ENCODE results near the gene CYP4F3. TPM values are rescaled to one million over a fixed set of nuclear protein-coding genes. Genes with fewer than 3 reads are reported as not detected.
"Not testable (repeated sequence)": the region's sequence is repeated elsewhere in the genome, so short reads cannot be mapped to it uniquely, and the experiment has no call there.

CYP4F3 gene
- total RNA-seq, 1 experiment from 2014 or later: not detected

GRCh38 chr19:15649526-15649925, 8.8 kb downstream of the CYP4F3 start:
- no peak for DNase-seq
- H3K27ac ChIP-seq (ENCODE audit: low read length): no peak overlapping the region
- no peaks in the 10 kb centered on the region for H3K9me3 ChIP-seq (ENCODE audit: low read length)
- H3K36me3 ChIP-seq (ENCODE audit: insufficient read depth, low read length): no peaks in the 10 kb centered on the region
- H3K4me1 ChIP-seq (ENCODE audit: low read length): no peaks in the 10 kb centered on the region
- H3K9me2 ChIP-seq (replicated peaks; ENCODE audit: insufficient read depth, low read length): no peaks in the 10 kb centered on the region
- no peak overlapping the region for H3K9ac ChIP-seq (ENCODE audit: low read length)
- H2AFZ ChIP-seq (ENCODE audit: low read length): no peak overlapping the region
- no peak overlapping the region for H3K4me3 ChIP-seq (ENCODE audit: low read length)
- no peak overlapping the region for H3K4me2 ChIP-seq (ENCODE audit: low read depth, low read length, poor library complexity, severe bottlenecking)
- H3K79me2 ChIP-seq (ENCODE audit: low read length): no peaks in the 10 kb centered on the region
- no peaks in the 10 kb centered on the region for H3K27me3 ChIP-seq (ENCODE audit: low read length)
- no peaks in the 10 kb centered on the region for H4K20me1 ChIP-seq (ENCODE audit: insufficient read depth, low read depth, low read length)

- not testable (repeated sequence) for H3K9me2 ChIP-seq (replicated peaks; ENCODE audit: insufficient read depth, low read length); H3K27ac ChIP-seq (ENCODE audit: low read length); H4K20me1 ChIP-seq (ENCODE audit: insufficient read depth, low read depth, low read length); H3K9ac ChIP-seq (ENCODE audit: low read length); H2AFZ ChIP-seq (ENCODE audit: low read length); H3K36me3 ChIP-seq (ENCODE audit: insufficient read depth, low read length); H3K9me3 ChIP-seq (ENCODE audit: low read length); H3K27me3 ChIP-seq (ENCODE audit: low read length); H3K4me2 ChIP-seq (ENCODE audit: low read depth, low read length, poor library complexity, severe bottlenecking); DNase-seq; H3K4me1 ChIP-seq (ENCODE audit: low read length); H3K79me2 ChIP-seq (ENCODE audit: low read length); H3K4me3 ChIP-seq (ENCODE audit: low read length)
These were observed 9.4 kb downstream of the CYP4F3 start for GRCh38 chr19:15650123-15650522.

GRCh38 chr19:15651791-15652190, 11.1 kb downstream of the CYP4F3 start:
- H3K36me3 ChIP-seq (ENCODE audit: insufficient read depth, low read length): no peaks in the 10 kb centered on the region
- H3K79me2 ChIP-seq (ENCODE audit: low read length): no peaks in the 10 kb centered on the region
- no peak overlapping the region for H3K27ac ChIP-seq (ENCODE audit: low read length)
- no peaks in the 10 kb centered on the region for H3K27me3 ChIP-seq (ENCODE audit: low read length)
- no peak overlapping the region for H3K9ac ChIP-seq (ENCODE audit: low read length)
- H3K4me1 ChIP-seq (ENCODE audit: low read length): no peaks in the 10 kb centered on the region
- H3K9me3 ChIP-seq (ENCODE audit: low read length): no peaks in the 10 kb centered on the region
- H2AFZ ChIP-seq (ENCODE audit: low read length): no peak overlapping the region
- no peak for DNase-seq
- no peaks in the 10 kb centered on the region for H3K9me2 ChIP-seq (replicated peaks; ENCODE audit: insufficient read depth, low read length)
- H4K20me1 ChIP-seq (ENCODE audit: insufficient read depth, low read depth, low read length): no peaks in the 10 kb centered on the region
- H3K4me3 ChIP-seq (ENCODE audit: low read length): no peak overlapping the region
- no peak overlapping the region for H3K4me2 ChIP-seq (ENCODE audit: low read depth, low read length, poor library complexity, severe bottlenecking)

- no peaks in the 10 kb centered on the region for H3K79me2 ChIP-seq (ENCODE audit: low read length)
- no peak overlapping the region for H3K27ac ChIP-seq (ENCODE audit: low read length)
- H3K4me1 ChIP-seq (ENCODE audit: low read length): no peaks in the 10 kb centered on the region
- H4K20me1 ChIP-seq (ENCODE audit: insufficient read depth, low read depth, low read length): no peaks in the 10 kb centered on the region
- H3K36me3 ChIP-seq (ENCODE audit: insufficient read depth, low read length): no peaks in the 10 kb centered on the region
- no peak for DNase-seq
- H3K27me3 ChIP-seq (ENCODE audit: low read length): no peaks in the 10 kb centered on the region
- H3K4me3 ChIP-seq (ENCODE audit: low read length): no peak overlapping the region
- no peaks in the 10 kb centered on the region for H3K9me2 ChIP-seq (replicated peaks; ENCODE audit: insufficient read depth, low read length)
- H3K9ac ChIP-seq (ENCODE audit: low read length): no peak overlapping the region
- no peak overlapping the region for H2AFZ ChIP-seq (ENCODE audit: low read length)
- no peak overlapping the region for H3K4me2 ChIP-seq (ENCODE audit: low read depth, low read length, poor library complexity, severe bottlenecking)
- no peaks in the 10 kb centered on the region for H3K9me3 ChIP-seq (ENCODE audit: low read length)
These were observed 12.0 kb downstream of the CYP4F3 start for GRCh38 chr19:15652559-15653278.

- H3K27me3 ChIP-seq (ENCODE audit: low read length): no peaks in the 10 kb centered on the region
- no peaks in the 10 kb centered on the region for H4K20me1 ChIP-seq (ENCODE audit: insufficient read depth, low read depth, low read length)
- H3K4me2 ChIP-seq (ENCODE audit: low read depth, low read length, poor library complexity, severe bottlenecking): no peak overlapping the region
- no peak overlapping the region for H2AFZ ChIP-seq (ENCODE audit: low read length)
- H3K27ac ChIP-seq (ENCODE audit: low read length): no peak overlapping the region
- H3K9me3 ChIP-seq (ENCODE audit: low read length): no peaks in the 10 kb centered on the region
- DNase-seq: no peak
- H3K9ac ChIP-seq (ENCODE audit: low read length): no peak overlapping the region
- H3K79me2 ChIP-seq (ENCODE audit: low read length): no peaks in the 10 kb centered on the region
- no peaks in the 10 kb centered on the region for H3K36me3 ChIP-seq (ENCODE audit: insufficient read depth, low read length)
- no peak overlapping the region for H3K4me3 ChIP-seq (ENCODE audit: low read length)
- no peaks in the 10 kb centered on the region for H3K9me2 ChIP-seq (replicated peaks; ENCODE audit: insufficient read depth, low read length)
- no peaks in the 10 kb centered on the region for H3K4me1 ChIP-seq (ENCODE audit: low read length)
These were observed 15.8 kb downstream of the CYP4F3 start for GRCh38 chr19:15656467-15656866.

GRCh38 chr19:15663247-15663646, 22.6 kb downstream of the CYP4F3 start:
- Histone ChIP-seq H3K9me2 (replicated peaks; ENCODE audit: insufficient read depth, low read length) (no peaks in the 10 kb centered on the region), H3K27me3 (ENCODE audit: low read length) (no peaks in the 10 kb centered on the region), H3K4me1 (ENCODE audit: low read length) (no peaks in the 10 kb centered on the region), H3K9ac (ENCODE audit: low read length) (no peak overlapping the region), H3K4me2 (ENCODE audit: low read depth, low read length, poor library complexity, severe bottlenecking) (no peak overlapping the region), H3K36me3 (ENCODE audit: insufficient read depth, low read length) (no peaks in the 10 kb centered on the region), H3K79me2 (ENCODE audit: low read length) (no peaks in the 10 kb centered on the region), H4K20me1 (ENCODE audit: insufficient read depth, low read depth, low read length) (no peaks in the 10 kb centered on the region), H3K4me3 (ENCODE audit: low read length) (no peak overlapping the region), H3K27ac (ENCODE audit: low read length) (no peak overlapping the region), H3K9me3 (ENCODE audit: low read length) (no peaks in the 10 kb centered on the region), H2AFZ (ENCODE audit: low read length) (no peak overlapping the region)
- DNase-seq: no peak

- no peaks in the 10 kb centered on the region for H4K20me1 ChIP-seq (ENCODE audit: insufficient read depth, low read depth, low read length)
- H3K79me2 ChIP-seq (ENCODE audit: low read length): no peaks in the 10 kb centered on the region
- H3K9me2 ChIP-seq (replicated peaks; ENCODE audit: insufficient read depth, low read length): no peaks in the 10 kb centered on the region
- no peaks in the 10 kb centered on the region for H3K36me3 ChIP-seq (ENCODE audit: insufficient read depth, low read length)
- no peak overlapping the region for H3K27ac ChIP-seq (ENCODE audit: low read length)
- H3K4me1 ChIP-seq (ENCODE audit: low read length): no peaks in the 10 kb centered on the region
- no peak for DNase-seq
- no peaks in the 10 kb centered on the region for H3K9me3 ChIP-seq (ENCODE audit: low read length)
- H3K9ac ChIP-seq (ENCODE audit: low read length): no peak overlapping the region
- H3K4me3 ChIP-seq (ENCODE audit: low read length): no peak overlapping the region
- no peak overlapping the region for H3K4me2 ChIP-seq (ENCODE audit: low read depth, low read length, poor library complexity, severe bottlenecking)
- H3K27me3 ChIP-seq (ENCODE audit: low read length): no peaks in the 10 kb centered on the region
- no peak overlapping the region for H2AFZ ChIP-seq (ENCODE audit: low read length)
These were observed 25.5 kb downstream of the CYP4F3 start for GRCh38 chr19:15666186-15666585.

GRCh38 chr19:15666883-15667282, 26.2 kb downstream of the CYP4F3 start:
- Histone ChIP-seq H3K9ac (ENCODE audit: low read length) (no peak overlapping the region), H2AFZ (ENCODE audit: low read length) (no peak overlapping the region), H3K9me3 (ENCODE audit: low read length) (no peaks in the 10 kb centered on the region), H3K4me2 (ENCODE audit: low read depth, low read length, poor library complexity, severe bottlenecking) (no peak overlapping the region), H3K4me1 (ENCODE audit: low read length) (no peaks in the 10 kb centered on the region), H3K36me3 (ENCODE audit: insufficient read depth, low read length) (no peaks in the 10 kb centered on the region), H3K4me3 (ENCODE audit: low read length) (no peak overlapping the region), H3K79me2 (ENCODE audit: low read length) (no peaks in the 10 kb centered on the region), H3K9me2 (replicated peaks; ENCODE audit: insufficient read depth, low read length) (no peaks in the 10 kb centered on the region), H4K20me1 (ENCODE audit: insufficient read depth, low read depth, low read length) (no peaks in the 10 kb centered on the region), H3K27me3 (ENCODE audit: low read length) (no peaks in the 10 kb centered on the region), H3K27ac (ENCODE audit: low read length) (no peak overlapping the region)
- DNase-seq: no peak

All from Karpas-422 (cell line).